Endometrial microvascular endothelial cells (primary cell): Measurements from ENCODE around the gene NUP85. TPM values are rescaled to one million over a fixed set of nuclear protein-coding genes. Genes with fewer than 3 reads are reported as not detected.

Experiments used
- in situ Hi-C: cut with HindIII; loops from 2 replicates; pipeline ENCODE4 v1.10.0; 2017; ENCODE audit warnings: low sequenced_read_pairs, low pct_unique_long_range_greater_than_20kb; ENCODE audit errors: inconsistent ontology term
- total RNA-seq: library from RNA; depleted of rRNA; stranded (reverse); fragments of >200 nt; gene quantifications from one replicate; pipeline ENCODE4 v1.2.3, GENCODE V29; 2015; ENCODE audit errors: inconsistent ontology term

Gene NUP85
- total RNA-seq, 1 donor from 2014 or later = 66.9 TPM

GRCh38 chr17:75191584-75191983, 13.9 kb upstream of the NUP85 start:
- in situ Hi-C loops = no loop called here

- in situ Hi-C loops = no loop called here
Measured at GRCh38 chr17:75194879-75195278, 10.6 kb upstream of the NUP85 start.

DNA sequence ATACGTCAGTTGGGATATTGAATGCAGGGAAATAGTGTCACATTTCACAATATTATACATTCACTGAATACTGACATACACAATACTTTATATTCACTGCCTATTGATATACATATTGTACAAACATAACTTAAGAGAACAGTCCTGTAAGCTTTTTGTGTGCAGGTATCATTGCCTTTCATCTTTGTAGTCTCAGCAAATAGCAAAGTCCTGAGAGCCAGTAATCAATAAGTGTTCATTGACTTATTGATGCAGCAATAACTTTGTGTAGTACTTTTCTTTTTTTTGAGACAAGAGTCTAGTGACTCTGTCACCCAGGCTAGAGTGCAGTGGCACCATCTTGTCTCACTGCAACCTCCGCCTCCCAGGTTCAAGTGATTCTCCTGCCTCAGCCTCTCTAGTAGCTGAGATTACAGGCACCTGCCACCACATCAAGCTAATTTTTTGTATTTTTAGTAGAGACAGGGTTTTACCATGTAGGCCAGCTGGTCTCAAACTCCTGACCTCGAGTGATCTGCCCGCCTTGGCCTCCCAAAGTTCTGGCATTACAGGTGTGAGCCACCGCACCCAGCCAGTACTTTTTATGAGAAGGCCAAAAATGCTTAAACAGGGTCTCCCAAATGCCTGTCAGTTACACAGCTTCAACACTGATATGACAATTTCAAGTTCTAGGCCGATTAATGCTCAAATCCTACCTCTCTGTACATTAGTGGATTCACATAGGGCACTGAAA, 5.4 kb upstream of the NUP85 start:
- in situ Hi-C loops = loop anchor here (25.0 kb wide), 1 partner anchor 138 kb away; no protein-coding TSS in a partner anchor

DNA sequence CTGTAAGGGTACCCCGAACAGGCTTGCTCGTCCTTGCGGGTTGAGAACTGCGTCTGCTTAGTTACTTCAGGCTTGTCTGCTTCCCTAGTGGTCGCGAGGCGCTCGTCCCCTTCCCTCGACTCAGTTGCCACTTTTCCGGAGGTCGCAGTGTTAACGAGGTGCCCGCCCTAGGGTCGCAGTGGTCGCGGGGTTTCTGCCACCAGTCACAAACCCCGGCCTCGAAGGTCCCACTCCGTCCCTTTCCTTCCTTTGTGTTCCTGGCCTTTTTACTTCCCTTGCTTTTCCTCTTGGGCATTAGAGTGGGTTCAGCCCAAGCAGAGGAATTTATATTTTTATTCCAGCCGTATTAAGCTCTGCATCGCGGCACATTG, 299 bp downstream of the NUP85 start:
- in situ Hi-C loops = loop anchor here (25.0 kb wide), 1 partner anchor 143 kb away; no protein-coding TSS in a partner anchor

DNA sequence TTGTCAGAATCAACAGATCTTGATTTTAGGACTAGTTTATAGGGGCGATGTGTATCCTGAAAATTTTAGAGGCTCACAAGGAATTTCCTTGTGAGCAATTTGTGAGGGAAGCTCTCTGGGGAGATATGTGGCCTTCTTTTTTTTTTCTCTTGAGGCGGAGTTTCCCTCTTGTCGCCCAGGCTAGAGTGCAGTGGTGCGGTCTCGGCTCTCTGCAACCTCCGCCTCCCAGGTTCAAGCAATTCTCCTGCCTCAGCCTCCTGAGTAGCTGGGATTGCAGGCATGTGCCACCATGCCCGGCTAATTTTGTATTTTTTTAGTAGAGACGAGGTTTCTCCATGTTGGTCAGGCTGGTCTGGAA, 1.6 kb downstream of the NUP85 start:
- in situ Hi-C loops = loop anchor here (25.0 kb wide), 1 partner anchor 145 kb away; no protein-coding TSS in a partner anchor

DNA sequence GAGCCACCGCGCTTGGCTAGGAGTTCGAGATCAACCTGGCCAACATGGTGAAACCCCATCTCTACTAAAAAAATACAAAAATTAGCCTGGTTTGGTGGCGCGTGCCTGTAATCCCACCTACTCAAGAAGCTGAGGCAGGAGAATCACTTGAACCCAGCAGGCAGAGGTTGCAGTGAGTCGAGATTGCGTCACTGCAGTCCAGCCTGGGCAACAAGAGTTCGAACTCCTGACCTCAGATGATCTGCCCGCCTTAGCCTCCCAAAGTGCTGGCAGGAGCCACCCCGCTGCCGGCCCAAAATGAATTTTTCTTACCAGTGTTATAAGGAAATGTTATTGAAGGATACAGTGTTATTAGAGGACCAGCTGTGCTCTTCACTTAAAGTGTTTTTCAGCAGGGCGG, 2.3 kb downstream of the NUP85 start:
- in situ Hi-C loops = loop anchor here (25.0 kb wide), 1 partner anchor 145 kb away; no protein-coding TSS in a partner anchor

GRCh38 chr17:75208161-75208560, 2.7 kb downstream of the NUP85 start:
- in situ Hi-C loops = loop anchor here (25.0 kb wide), 1 partner anchor 146 kb away; no protein-coding TSS in a partner anchor

- in situ Hi-C loops = loop anchor here (25.0 kb wide), 1 partner anchor 147 kb away; no protein-coding TSS in a partner anchor
Measured at GRCh38 chr17:75209061-75209460, 3.6 kb downstream of the NUP85 start.

- in situ Hi-C loops = loop anchor here (25.0 kb wide), 1 partner anchor 156 kb away; no protein-coding TSS in a partner anchor
Measured at GRCh38 chr17:75218131-75218530, 12.7 kb downstream of the NUP85 start.

GRCh38 chr17:75219815-75220214, 14.3 kb downstream of the NUP85 start:
- in situ Hi-C loops = loop anchor here (25.0 kb wide), 1 partner anchor 158 kb away; no protein-coding TSS in a partner anchor

- in situ Hi-C loops = no loop called here
Measured at GRCh38 chr17:75225016-75225415, 19.5 kb downstream of the NUP85 start.

DNA sequence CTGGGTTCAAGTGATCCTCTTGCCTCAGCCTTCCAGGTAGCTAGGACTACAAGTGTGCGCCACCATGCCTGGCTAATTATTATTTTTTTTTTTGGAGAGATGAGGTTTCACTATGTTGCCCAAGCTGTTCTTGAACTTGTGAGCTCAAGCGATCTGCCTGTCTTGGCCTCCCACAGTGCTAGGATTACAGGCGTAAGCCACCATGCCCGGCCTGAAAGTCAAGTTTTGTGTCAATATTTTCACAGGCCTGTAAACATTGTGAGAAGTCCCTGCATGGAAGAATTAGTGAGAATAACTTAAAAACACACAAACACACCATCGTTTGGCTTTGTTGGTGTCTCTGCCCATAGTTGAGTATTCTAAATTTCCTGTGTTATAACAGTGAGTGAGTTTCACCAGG, 22.2 kb downstream of the NUP85 start:
- in situ Hi-C loops = no loop called here

DNA sequence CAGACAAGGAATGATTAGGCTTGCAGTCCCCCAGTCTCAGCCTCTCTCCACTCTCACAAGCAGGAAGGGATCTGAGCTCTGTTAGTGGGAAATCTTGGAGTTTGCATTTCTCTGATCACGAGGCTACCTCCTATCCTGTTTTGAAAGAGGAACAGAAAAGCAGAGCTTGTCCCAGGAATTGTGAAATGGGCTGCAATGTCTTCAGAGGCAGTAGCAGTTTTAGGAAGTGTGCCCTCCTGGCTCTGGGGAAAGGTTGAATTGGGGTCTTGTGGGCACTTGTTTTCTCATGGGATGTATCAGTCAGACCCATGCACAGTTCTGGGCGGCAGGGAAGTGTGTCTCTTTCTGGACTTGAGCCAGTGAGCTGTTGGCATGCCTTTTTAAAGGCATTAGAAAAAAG, 22.8 kb downstream of the NUP85 start:
- in situ Hi-C loops = no loop called here

GRCh38 chr17:75228847-75229246, 23.4 kb downstream of the NUP85 start:
- in situ Hi-C loops = no loop called here

- in situ Hi-C loops = no loop called here
Measured at GRCh38 chr17:75231071-75231470, 25.6 kb downstream of the NUP85 start.

- in situ Hi-C loops = no loop called here
Measured at GRCh38 chr17:75231741-75232464, 26.4 kb downstream of the NUP85 start.

GRCh38 chr17:75232786-75233185, 27.3 kb downstream of the NUP85 start:
- in situ Hi-C loops = no loop called here

DNA sequence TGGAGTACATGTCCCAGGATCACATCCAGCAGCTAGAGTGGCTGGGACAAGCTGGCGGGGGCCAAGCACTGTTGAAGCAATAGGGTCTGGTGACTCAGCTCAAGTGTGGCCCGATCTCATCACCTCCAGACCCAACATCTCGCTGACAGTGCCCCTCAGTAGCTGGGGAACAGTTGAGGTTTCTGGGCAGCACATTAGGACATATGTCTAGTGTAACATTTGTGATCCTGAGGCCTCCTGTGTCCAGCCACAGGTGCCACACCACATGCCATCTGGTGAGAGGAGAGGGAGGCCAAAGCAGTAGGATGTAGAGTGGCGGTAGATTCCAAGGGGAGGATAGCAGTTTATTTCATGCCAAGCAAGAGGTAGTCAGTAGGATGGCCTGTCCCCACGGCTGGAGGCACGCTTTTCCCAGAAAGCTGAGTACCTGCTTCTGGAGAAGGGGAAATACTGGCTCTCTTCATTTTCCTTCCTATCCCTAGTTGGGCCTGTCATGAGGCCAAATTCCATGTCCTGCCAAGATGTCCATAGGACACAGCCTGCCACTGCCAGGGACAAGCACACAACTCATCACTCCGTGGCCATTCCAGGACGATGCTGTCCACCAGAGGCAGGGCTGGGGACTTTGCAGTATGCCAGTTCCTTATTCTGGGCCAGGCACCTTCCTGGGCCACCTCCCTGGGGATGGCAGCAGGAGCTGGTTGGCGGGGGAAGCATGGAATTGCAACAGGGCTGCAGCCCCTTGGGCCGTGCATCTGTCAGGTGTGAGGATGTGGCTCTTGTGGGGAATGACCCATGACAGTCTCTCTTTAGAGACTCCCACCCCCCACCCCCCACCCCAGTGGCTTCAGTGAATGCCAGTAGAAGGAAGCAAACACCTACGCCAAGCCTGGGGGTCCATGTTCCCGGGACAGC, 31.9 kb downstream of the NUP85 start:
- in situ Hi-C loops = no loop called here

DNA sequence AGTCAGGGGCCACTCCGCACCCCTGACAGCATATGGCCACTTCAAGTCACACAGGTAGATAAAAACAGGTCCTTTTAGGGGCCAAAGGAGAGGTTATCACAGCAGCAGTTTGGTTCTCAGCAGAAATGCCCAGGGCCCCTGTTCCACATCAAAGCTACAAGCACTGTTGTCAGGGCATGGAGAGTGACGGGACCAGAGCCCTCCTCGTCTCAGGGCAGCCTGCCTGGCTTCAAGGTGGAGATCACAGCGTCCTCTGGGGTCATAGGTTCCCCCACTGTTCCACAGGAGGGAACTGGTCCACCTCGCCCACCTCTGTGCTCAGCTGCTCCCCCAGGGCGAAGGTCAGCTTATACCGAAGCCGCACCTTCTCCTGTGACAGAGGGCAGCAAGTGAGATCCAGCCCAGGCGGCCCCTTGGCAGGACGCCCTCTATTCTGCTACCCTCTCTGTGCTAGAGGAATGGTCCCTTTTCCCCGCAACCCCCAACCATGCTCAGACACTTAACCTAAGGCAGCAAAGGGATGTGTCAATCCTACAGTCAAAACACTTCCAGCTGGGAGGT, 32.6 kb downstream of the NUP85 start:
- in situ Hi-C loops = no loop called here
